22Rv1 (cell line): ENCODE measurements around the gene ADIPOQ.

Experiments used
- H3K27ac ChIP-seq: fragments of 450-650 bp; 2 replicates; pipeline ENCODE4 v1.5.1; 2017
- ZFX ChIP-seq: fragments of 450-650 bp; IDR thresholded peaks from 2 replicates; pipeline ENCODE4 v1.6.1; 2017; ENCODE audit warnings: antibody characterized with exemption, borderline replicate concordance
- TF ChIP-seq, protein P1 (sequence below): fragments of 450-650 bp; IDR thresholded peaks from 2 replicates; pipeline ENCODE4 v1.5.1; 2017; ENCODE audit warnings: mild to moderate bottlenecking

The ADIPOQ gene

GRCh38 chr3:186824430-186825139, 17.9 kb upstream of the ADIPOQ start:
- no peak overlapping the region for H3K27ac ChIP-seq
- TF ChIP-seq, protein P1, sequence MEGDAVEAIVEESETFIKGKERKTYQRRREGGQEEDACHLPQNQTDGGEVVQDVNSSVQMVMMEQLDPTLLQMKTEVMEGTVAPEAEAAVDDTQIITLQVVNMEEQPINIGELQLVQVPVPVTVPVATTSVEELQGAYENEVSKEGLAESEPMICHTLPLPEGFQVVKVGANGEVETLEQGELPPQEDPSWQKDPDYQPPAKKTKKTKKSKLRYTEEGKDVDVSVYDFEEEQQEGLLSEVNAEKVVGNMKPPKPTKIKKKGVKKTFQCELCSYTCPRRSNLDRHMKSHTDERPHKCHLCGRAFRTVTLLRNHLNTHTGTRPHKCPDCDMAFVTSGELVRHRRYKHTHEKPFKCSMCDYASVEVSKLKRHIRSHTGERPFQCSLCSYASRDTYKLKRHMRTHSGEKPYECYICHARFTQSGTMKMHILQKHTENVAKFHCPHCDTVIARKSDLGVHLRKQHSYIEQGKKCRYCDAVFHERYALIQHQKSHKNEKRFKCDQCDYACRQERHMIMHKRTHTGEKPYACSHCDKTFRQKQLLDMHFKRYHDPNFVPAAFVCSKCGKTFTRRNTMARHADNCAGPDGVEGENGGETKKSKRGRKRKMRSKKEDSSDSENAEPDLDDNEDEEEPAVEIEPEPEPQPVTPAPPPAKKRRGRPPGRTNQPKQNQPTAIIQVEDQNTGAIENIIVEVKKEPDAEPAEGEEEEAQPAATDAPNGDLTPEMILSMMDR, result no peak
- TF ChIP-seq ZFX, result no peak

DNA sequence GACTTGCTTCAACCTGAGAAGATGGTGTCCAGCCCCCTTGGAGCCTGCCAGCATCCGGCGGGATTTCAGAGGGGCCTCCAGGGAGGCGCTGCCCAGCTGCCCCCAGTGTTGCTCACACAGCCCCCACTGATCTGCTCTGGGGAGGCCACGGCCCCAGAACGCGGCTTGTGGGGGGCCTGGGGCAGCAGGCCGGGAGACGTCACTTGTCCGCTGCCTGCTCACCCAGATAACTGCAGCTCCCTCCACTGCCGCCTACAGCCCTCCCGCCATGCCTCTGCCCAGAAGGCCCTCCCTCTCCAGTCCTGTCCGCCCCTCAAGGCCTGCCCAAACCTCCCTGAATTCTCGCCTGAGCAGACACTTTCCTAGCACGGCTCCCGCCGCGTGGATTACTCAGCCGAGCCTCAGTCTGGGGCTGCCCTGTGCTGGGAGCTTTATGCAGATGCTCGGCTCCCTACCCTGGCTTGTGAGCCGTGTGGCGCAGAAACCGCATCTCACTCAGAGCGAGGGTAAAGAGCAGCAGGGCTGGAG, 17.2 kb upstream of the ADIPOQ start:
- no peak for TF ChIP-seq ZFX
- TF ChIP-seq, protein P1, result no peak
- no peak overlapping the region for H3K27ac ChIP-seq

DNA sequence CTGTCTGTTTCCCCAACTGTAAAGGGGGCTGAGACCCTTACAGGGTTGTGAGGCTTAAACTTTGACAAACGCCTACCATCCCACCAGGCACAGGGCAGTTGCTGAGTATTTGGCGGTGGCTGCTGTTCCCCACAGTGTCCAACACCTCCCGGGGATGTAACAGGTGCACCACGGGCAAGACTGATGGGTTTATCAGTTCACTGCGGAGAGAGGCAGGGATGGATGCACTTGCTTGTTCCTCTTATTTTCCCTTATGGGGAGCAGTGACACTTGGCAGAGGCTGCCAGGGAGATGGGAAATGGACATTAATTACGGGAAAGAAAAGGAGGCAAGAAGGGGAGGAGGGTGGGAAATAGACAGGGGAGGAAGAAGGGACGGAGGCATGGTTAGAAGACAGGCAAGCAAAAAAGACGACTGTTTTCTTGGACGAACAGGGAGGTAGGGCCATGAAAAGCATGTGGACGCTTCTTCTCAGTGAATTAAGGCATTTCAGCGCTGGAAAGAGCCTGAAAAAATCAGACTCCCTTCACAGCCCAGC, 16.6 kb upstream of the ADIPOQ start:
- no peak overlapping the region for H3K27ac ChIP-seq
- TF ChIP-seq, protein P1, result no peak
- no peak for TF ChIP-seq ZFX

GRCh38 chr3:186826410-186826975, 16.0 kb upstream of the ADIPOQ start:
- TF ChIP-seq, protein P1, result no peak
- no peak for TF ChIP-seq ZFX
- H3K27ac ChIP-seq, result no peak overlapping the region

- 0 out of 2 replicates have a peak overlapping the region, but pooled peaks have one; percentile 22 for H3K27ac ChIP-seq
- TF ChIP-seq, protein P1, result no peak
- TF ChIP-seq ZFX, result no peak
Measured at GRCh38 chr3:186826976-186827857, 15.3 kb upstream of the ADIPOQ start.

- no peak for TF ChIP-seq ZFX
- TF ChIP-seq, protein P1, result no peak
- H3K27ac ChIP-seq, result no peak overlapping the region
Measured at GRCh38 chr3:186828340-186828739, 14.2 kb upstream of the ADIPOQ start.
